Cerebellar cortex (tissue), 1 donor: ENCODE results near the gene HABP4.

Source experiments
- DNase-seq: peaks from one replicate; pipeline ENCODE4 v3.0.0-alpha.2; 2015; ENCODE audit warnings: low spot score

The HABP4 gene

GRCh38 chr9:96449845-96450612 is at the start of gene HABP4:
Gene HABP4 (plus strand): TSS chr9:96450169. CDS start chr9:96450280, 111 bp downstream.
- DNase-seq: peak; percentile 96

- DNase-seq: no peak
These were observed 41.3 kb upstream of the HABP4 start for GRCh38 chr9:96408409-96409280.

GRCh38 chr9:96411129-96411838 is 38.7 kb upstream of the HABP4 start:
- no peak for DNase-seq

GRCh38 chr9:96412174-96412913 is 37.6 kb upstream of the HABP4 start:
- no peak for DNase-seq

- no peak for DNase-seq
These were observed 36.4 kb upstream of the HABP4 start for GRCh38 chr9:96413302-96414221.

- DNase-seq: peak; percentile 85
These were observed 32.9 kb upstream of the HABP4 start for GRCh38 chr9:96417051-96417586.

GRCh38 chr9:96417661-96418082 is 32.3 kb upstream of the HABP4 start:
- DNase-seq: no peak

GRCh38 chr9:96418083-96418919 is 31.7 kb upstream of the HABP4 start, which contains the start of gene ZNF367:
Gene ZNF367 (minus strand): TSS chr9:96418370. CDS start chr9:96418032, 338 bp downstream.
- peak; percentile 97 for DNase-seq

- DNase-seq: peak; percentile 64
These were observed 30.9 kb upstream of the HABP4 start for GRCh38 chr9:96418920-96419690.

- DNase-seq: peak; percentile 21
These were observed 30.3 kb upstream of the HABP4 start for GRCh38 chr9:96419691-96419969.

- DNase-seq: peak; percentile 88
These were observed 29.3 kb upstream of the HABP4 start for GRCh38 chr9:96420468-96421219.

GRCh38 chr9:96423322-96423984 is 26.5 kb upstream of the HABP4 start:
- DNase-seq: peak; percentile 58

- DNase-seq: no peak
These were observed 26.0 kb upstream of the HABP4 start for GRCh38 chr9:96423985-96424336.

- DNase-seq: no peak
These were observed 24.3 kb upstream of the HABP4 start for GRCh38 chr9:96425500-96426169.

- no peak for DNase-seq
These were observed 20.2 kb upstream of the HABP4 start for GRCh38 chr9:96429732-96430131.

GRCh38 chr9:96430377-96430776 is 19.6 kb upstream of the HABP4 start:
- DNase-seq: no peak

- no peak for DNase-seq
These were observed 14.6 kb upstream of the HABP4 start for GRCh38 chr9:96435345-96435744.
